ENCODE measurements around the gene GNAQ.

Gene GNAQ

GRCh38 chr9:77987081-77987656 is 44.4 kb downstream of the GNAQ start:
- peaks cover 5% of the 10 kb centered on the region; the same call in 1 of the 2 replicates for H3K36me3 ChIP-seq (ENCODE audit: insufficient read depth, low read length)
- no peaks in the 10 kb centered on the region for H3K27me3 ChIP-seq (ENCODE audit: insufficient read depth, low read length)
- no peak overlapping the region for H3K4me3 ChIP-seq (ENCODE audit: low read length)
- 89% methylated on average over 7 of the region's 7 CpGs for WGBS
- H3K9me3 ChIP-seq (ENCODE audit: insufficient read depth, low read depth, low read length): no peaks in the 10 kb centered on the region
- no peak overlapping the region for H3K9ac ChIP-seq (ENCODE audit: low read depth, low read length)
- 0 out of 2 replicates have a peak, but pooled peaks cover 2% of the 10 kb centered on the region for H3K4me1 ChIP-seq (ENCODE audit: insufficient read depth, low read length)
- no peak overlapping the region for H3K27ac ChIP-seq (ENCODE audit: low read depth, low read length)

- H3K4me1 ChIP-seq (ENCODE audit: insufficient read depth, low read length): peaks cover 7% of the 10 kb centered on the region; the same call in 1 of the 2 replicates
- H3K36me3 ChIP-seq (ENCODE audit: insufficient read depth, low read length): no peaks in the 10 kb centered on the region
- no peak overlapping the region for H3K27ac ChIP-seq (ENCODE audit: low read depth, low read length)
- 97% methylated on average over 1 of the region's 1 CpG for WGBS
- no peaks in the 10 kb centered on the region for H3K27me3 ChIP-seq (ENCODE audit: insufficient read depth, low read length)
- H3K4me3 ChIP-seq (ENCODE audit: low read length): no peak overlapping the region
- H3K9ac ChIP-seq (ENCODE audit: low read depth, low read length): no peak overlapping the region
- no peaks in the 10 kb centered on the region for H3K9me3 ChIP-seq (ENCODE audit: insufficient read depth, low read depth, low read length)
Measured at GRCh38 chr9:77985996-77986395, 45.6 kb downstream of the GNAQ start.

- 100% methylated on average over 1 of the region's 1 CpG for WGBS
- no peak overlapping the region for H3K4me3 ChIP-seq (ENCODE audit: low read length)
Measured at GRCh38 chr9:77983320-77983662, 48.3 kb downstream of the GNAQ start.

GRCh38 chr9:77982581-77983319 is 48.9 kb downstream of the GNAQ start:
- peaks cover 30% of the 10 kb centered on the region for H3K4me1 ChIP-seq (ENCODE audit: insufficient read depth, low read length)
- no peak overlapping the region for H3K4me3 ChIP-seq (ENCODE audit: low read length)
- no peaks in the 10 kb centered on the region for H3K27me3 ChIP-seq (ENCODE audit: insufficient read depth, low read length)
- H3K9me3 ChIP-seq (ENCODE audit: insufficient read depth, low read depth, low read length): no peaks in the 10 kb centered on the region
- no peaks in the 10 kb centered on the region for H3K36me3 ChIP-seq (ENCODE audit: insufficient read depth, low read length)
- 96% methylated on average over 4 of the region's 7 CpGs for WGBS
- H3K27ac ChIP-seq (ENCODE audit: low read depth, low read length): no peak overlapping the region
- H3K9ac ChIP-seq (ENCODE audit: low read depth, low read length): no peak overlapping the region

More at GRCh38 chr9:77983320-77983662, 48.3 kb downstream of the GNAQ start:
- Histone ChIP-seq H3K4me1 (ENCODE audit: insufficient read depth, low read length) (peaks cover 25% of the 10 kb centered on the region), H3K27me3 (ENCODE audit: insufficient read depth, low read length) (no peaks in the 10 kb centered on the region), H3K36me3 (ENCODE audit: insufficient read depth, low read length) (no peaks in the 10 kb centered on the region), H3K9ac (ENCODE audit: low read depth, low read length) (no peak overlapping the region), H3K27ac (ENCODE audit: low read depth, low read length) (no peak overlapping the region), H3K9me3 (ENCODE audit: insufficient read depth, low read depth, low read length) (no peaks in the 10 kb centered on the region)

GRCh38 chr9:77981907-77982306 is 49.7 kb downstream of the GNAQ start:
- WGBS: 100% methylated on average over 1 of the region's 1 CpG
- no peak overlapping the region for H3K9ac ChIP-seq (ENCODE audit: low read depth, low read length)
- H3K4me1 ChIP-seq (ENCODE audit: insufficient read depth, low read length): peaks cover 35% of the 10 kb centered on the region
- H3K4me3 ChIP-seq (ENCODE audit: low read length): no peak overlapping the region
- no peak overlapping the region for H3K27ac ChIP-seq (ENCODE audit: low read depth, low read length)
- no peaks in the 10 kb centered on the region for H3K27me3 ChIP-seq (ENCODE audit: insufficient read depth, low read length)
- H3K36me3 ChIP-seq (ENCODE audit: insufficient read depth, low read length): no peaks in the 10 kb centered on the region
- no peaks in the 10 kb centered on the region for H3K9me3 ChIP-seq (ENCODE audit: insufficient read depth, low read depth, low read length)

- Histone ChIP-seq H3K27ac (ENCODE audit: low read depth, low read length) (no peak overlapping the region), H3K36me3 (ENCODE audit: insufficient read depth, low read length) (no peaks in the 10 kb centered on the region), H3K27me3 (ENCODE audit: insufficient read depth, low read length) (no peaks in the 10 kb centered on the region), H3K4me1 (ENCODE audit: insufficient read depth, low read length) (peaks cover 35% of the 10 kb centered on the region), H3K4me3 (ENCODE audit: low read length) (no peak overlapping the region), H3K9me3 (ENCODE audit: insufficient read depth, low read depth, low read length) (no peaks in the 10 kb centered on the region), H3K9ac (ENCODE audit: low read depth, low read length) (no peak overlapping the region)
- 72% methylated on average over 2 of the region's 2 CpGs for WGBS
Measured at GRCh38 chr9:77981332-77981731, 50.3 kb downstream of the GNAQ start.

GRCh38 chr9:77980622-77981021 is 51.0 kb downstream of the GNAQ start:
- no peak overlapping the region for H3K9ac ChIP-seq (ENCODE audit: low read depth, low read length)
- H3K4me3 ChIP-seq (ENCODE audit: low read length): no peak overlapping the region
- H3K4me1 ChIP-seq (ENCODE audit: insufficient read depth, low read length): peaks cover 35% of the 10 kb centered on the region
- no peak overlapping the region for H3K27ac ChIP-seq (ENCODE audit: low read depth, low read length)
- no peaks in the 10 kb centered on the region for H3K27me3 ChIP-seq (ENCODE audit: insufficient read depth, low read length)
- no peaks in the 10 kb centered on the region for H3K9me3 ChIP-seq (ENCODE audit: insufficient read depth, low read depth, low read length)
- H3K36me3 ChIP-seq (ENCODE audit: insufficient read depth, low read length): no peaks in the 10 kb centered on the region

GRCh38 chr9:77978086-77978781 is 53.4 kb downstream of the GNAQ start:
- Histone ChIP-seq H3K9me3 (ENCODE audit: insufficient read depth, low read depth, low read length) (no peaks in the 10 kb centered on the region), H3K36me3 (ENCODE audit: insufficient read depth, low read length) (no peaks in the 10 kb centered on the region), H3K9ac (ENCODE audit: low read depth, low read length) (no peak overlapping the region), H3K27ac (ENCODE audit: low read depth, low read length) (no peak overlapping the region), H3K27me3 (ENCODE audit: insufficient read depth, low read length) (no peaks in the 10 kb centered on the region), H3K4me3 (ENCODE audit: low read length) (no peak overlapping the region), H3K4me1 (ENCODE audit: insufficient read depth, low read length) (peaks cover 44% of the 10 kb centered on the region)
- 87% methylated on average over 3 of the region's 3 CpGs for WGBS

GRCh38 chr9:77977210-77977611 is 54.4 kb downstream of the GNAQ start:
- H3K27me3 ChIP-seq (ENCODE audit: insufficient read depth, low read length): no peaks in the 10 kb centered on the region
- H3K9ac ChIP-seq (ENCODE audit: low read depth, low read length): no peak overlapping the region
- 36% methylated on average over 4 of the region's 4 CpGs for WGBS
- no peaks in the 10 kb centered on the region for H3K36me3 ChIP-seq (ENCODE audit: insufficient read depth, low read length)
- peaks cover 44% of the 10 kb centered on the region for H3K4me1 ChIP-seq (ENCODE audit: insufficient read depth, low read length)
- H3K4me3 ChIP-seq (ENCODE audit: low read length): no peak overlapping the region
- H3K9me3 ChIP-seq (ENCODE audit: insufficient read depth, low read depth, low read length): no peaks in the 10 kb centered on the region
- 0 out of 2 replicates have a peak overlapping the region, but pooled peaks have one; percentile 15 for H3K27ac ChIP-seq (ENCODE audit: low read depth, low read length)

- no peaks in the 10 kb centered on the region for H3K9me3 ChIP-seq (ENCODE audit: insufficient read depth, low read depth, low read length)
- peaks cover 38% of the 10 kb centered on the region for H3K4me1 ChIP-seq (ENCODE audit: insufficient read depth, low read length)
- WGBS: 94% methylated on average over 5 of the region's 5 CpGs
- no peaks in the 10 kb centered on the region for H3K27me3 ChIP-seq (ENCODE audit: insufficient read depth, low read length)
- no peak overlapping the region for H3K27ac ChIP-seq (ENCODE audit: low read depth, low read length)
- no peaks in the 10 kb centered on the region for H3K36me3 ChIP-seq (ENCODE audit: insufficient read depth, low read length)
- no peak overlapping the region for H3K4me3 ChIP-seq (ENCODE audit: low read length)
- H3K9ac ChIP-seq (ENCODE audit: low read depth, low read length): no peak overlapping the region
Measured at GRCh38 chr9:77975806-77976205, 55.8 kb downstream of the GNAQ start.

GRCh38 chr9:77975036-77975435 is 56.6 kb downstream of the GNAQ start:
- H3K27me3 ChIP-seq (ENCODE audit: insufficient read depth, low read length): no peaks in the 10 kb centered on the region
- H3K9ac ChIP-seq (ENCODE audit: low read depth, low read length): no peak overlapping the region
- H3K4me1 ChIP-seq (ENCODE audit: insufficient read depth, low read length): peaks cover 31% of the 10 kb centered on the region
- H3K36me3 ChIP-seq (ENCODE audit: insufficient read depth, low read length): no peaks in the 10 kb centered on the region
- H3K4me3 ChIP-seq (ENCODE audit: low read length): no peak overlapping the region
- H3K9me3 ChIP-seq (ENCODE audit: insufficient read depth, low read depth, low read length): no peaks in the 10 kb centered on the region
- 97% methylated on average over 2 of the region's 2 CpGs for WGBS
- no peak overlapping the region for H3K27ac ChIP-seq (ENCODE audit: low read depth, low read length)

All from HUES64 (cell line).